ENCODE results near the gene PCDHA7. TPM values are rescaled to one million over a fixed set of nuclear protein-coding genes. Genes with fewer than 3 reads are reported as not detected.
"Not testable (repeated sequence)": the region's sequence is repeated elsewhere in the genome, so short reads cannot be mapped to it uniquely, and the experiment has no call there.

Gene PCDHA7
- total and polyA plus RNA-seq, 8 donors, result 0.18 to 1.4 (median 0.92) TPM; not detected in 5

- WGBS, 5 donors, result 46 to 60% (median 49%) methylated on average over 85 to 114 of the region's 114 CpGs
- intact Hi-C loops (cut with DNase I; ENCODE audit: low total_unique reads), result no loop called here
- TF ChIP-seq POLR2AphosphoS5 (IDR thresholded peaks at IDR 0.05) (no peak), EP300 (IDR thresholded peaks at IDR 0.05) (no peak), CTCF (IDR thresholded peaks at IDR 0.05) (no peak), POLR2A (IDR thresholded peaks at IDR 0.05) (no peak)
- no peak overlapping the region for H3K4me3 ChIP-seq
- H3K27me3 ChIP-seq, result peaks cover 0 to 47% (median 6%) of the 10 kb centered on the region in 3 donors
- H3K27ac ChIP-seq, result no peak overlapping the region
- no peaks in the 10 kb centered on the region for H3K4me1 ChIP-seq
- DNase-seq, result no peak
- no peaks in the 10 kb centered on the region for H3K36me3 ChIP-seq
- peaks cover 6 to 59% (median 52%) of the 10 kb centered on the region in 4 donors for H3K9me3 ChIP-seq
Observed at GRCh38 chr5:140870221-140871201, 36.4 kb downstream of the PCDHA7 start.

GRCh38 chr5:140875085-140876065 lies 41.3 kb downstream of the PCDHA7 start, which contains the start of gene PCDHA12:
Gene PCDHA12 (plus strand): TSS chr5:140875308. CDS start chr5:140875473, 165 bp downstream.
- Histone ChIP-seq H3K4me1 (no peaks in the 10 kb centered on the region), H3K36me3 (no peaks in the 10 kb centered on the region), H3K27ac (no peak within 1 kb of the TSS), H3K4me3 (no peak within 1 kb of the TSS), H3K9me3 (peaks cover 17 to 66% (median 62%) of the 10 kb centered on the region in 4 donors), H3K27me3 (peaks cover 0 to 58% (median 8%) of the 10 kb centered on the region in 3 donors)
- 17 to 25% (median 20%) methylated on average over 31 to 47 of the region's 47 CpGs for WGBS, 5 donors
- no peak for DNase-seq
- TF ChIP-seq POLR2A (IDR thresholded peaks at IDR 0.05) (no peak), CTCF (IDR thresholded peaks at IDR 0.05) (no peak), POLR2AphosphoS5 (IDR thresholded peaks at IDR 0.05) (no peak), EP300 (IDR thresholded peaks at IDR 0.05) (no peak)
- intact Hi-C loops (cut with DNase I; ENCODE audit: low total_unique reads), result no loop called here

- H3K27ac ChIP-seq; H3K4me1 ChIP-seq; DNase-seq; intact Hi-C loops (cut with DNase I; ENCODE audit: low total_unique reads); H3K4me3 ChIP-seq; H3K36me3 ChIP-seq: not testable (repeated sequence)
- H3K9me3 ChIP-seq, result peaks cover 10 to 62% (median 54%) of the 10 kb centered on the region in 4 donors
- 40 to 58% (median 51%) methylated on average over 58 to 80 of the region's 80 CpGs for WGBS, 5 donors
- peaks cover 0 to 55% (median 8%) of the 10 kb centered on the region in 3 donors for H3K27me3 ChIP-seq
Observed at GRCh38 chr5:140876541-140877261, 42.6 kb downstream of the PCDHA7 start.

GRCh38 chr5:140877262-140877581 lies 43.2 kb downstream of the PCDHA7 start:
- H3K4me3 ChIP-seq, result no peak overlapping the region
- H3K27ac ChIP-seq, result no peak overlapping the region
- TF ChIP-seq EP300 (IDR thresholded peaks at IDR 0.05) (no peak), POLR2A (IDR thresholded peaks at IDR 0.05) (no peak), CTCF (IDR thresholded peaks at IDR 0.05) (no peak), POLR2AphosphoS5 (IDR thresholded peaks at IDR 0.05) (no peak)
- H3K27me3 ChIP-seq, result peaks cover 0 to 60% (median 8%) of the 10 kb centered on the region in 3 donors
- WGBS, 5 donors, result 48 to 68% (median 52%) methylated on average over 4 to 37 of the region's 37 CpGs
- H3K4me1 ChIP-seq, result no peaks in the 10 kb centered on the region
- intact Hi-C loops (cut with DNase I; ENCODE audit: low total_unique reads), result no loop called here
- H3K36me3 ChIP-seq, result no peaks in the 10 kb centered on the region
- no peak for DNase-seq
- H3K9me3 ChIP-seq, result peaks cover 10 to 62% (median 56%) of the 10 kb centered on the region in 4 donors
